CD8-positive, alpha-beta memory T cell (primary cell): ENCODE results near the gene CCNK. TPM values are rescaled to one million over a fixed set of nuclear protein-coding genes. Genes with fewer than 3 reads are reported as not detected.
A peak's percentile ranks its signal among the peaks of the same experiment; 100 is the strongest.

Source experiments
- CTCF ChIA-PET: fragments of 350-600 bp; sonication (Branson Sonifier 250); formaldehyde crosslinking; loops from one replicate; lab custom pipeline; 2021; ENCODE audit warnings: antibody characterized with exemption; lab: Charles Lee
- POLR2A ChIA-PET: fragments of 350-600 bp; sonication (Branson Sonifier 250); formaldehyde crosslinking; loops from one replicate; lab custom pipeline; 2021; ENCODE audit warnings: antibody characterized with exemption; lab: Charles Lee
- DNase-seq, 5 donors: peaks; one replicate each; pipeline versions ENCODE4 v3.0.0 to v3.0.0-alpha.2; 2020 to 2022; ENCODE audit warnings: mixed read lengths in 1 of 5
- H3K27ac ChIP-seq: one replicate; pipeline ENCODE4 v1.7.0; 2013; ENCODE audit warnings: low read depth, mild to moderate bottlenecking, low read length, moderate library complexity
- H3K27me3 ChIP-seq: 2 replicates; pipeline ENCODE4 v1.7.0; 2013; ENCODE audit warnings: low read length, mild to moderate bottlenecking; ENCODE audit not compliant: insufficient read depth, poor library complexity, severe bottlenecking
- H3K36me3 ChIP-seq: 2 replicates; pipeline ENCODE4 v1.7.0; 2013; ENCODE audit warnings: mild to moderate bottlenecking, low read length, moderate library complexity; ENCODE audit not compliant: insufficient read depth
- H3K4me1 ChIP-seq: 2 replicates; pipeline ENCODE4 v1.7.0; 2013; ENCODE audit warnings: mild to moderate bottlenecking, low read length, moderate library complexity; ENCODE audit not compliant: insufficient read depth
- H3K4me3 ChIP-seq: 2 replicates; pipeline ENCODE4 v1.7.0; 2013; ENCODE audit warnings: mild to moderate bottlenecking, low read length
- H3K9me3 ChIP-seq: 2 replicates; pipeline ENCODE4 v1.7.0; 2013; ENCODE audit warnings: mild to moderate bottlenecking, low read length
- H3K27ac Mint-ChIP-seq, 8 donors: one replicate each; pipeline ENCODE4 v1.8.0; 2020 to 2021; ENCODE audit warnings: mixed read lengths in 8 of 8, mild to moderate bottlenecking in 6 of 8, inconsistent platforms in 3 of 8, moderate library complexity in 3 of 8
- H3K27me3 Mint-ChIP-seq, 2 donors: one replicate each; pipeline ENCODE4 v1.8.0; 2020 to 2021; ENCODE audit warnings: mixed read lengths in 2 of 2, mild to moderate bottlenecking in 1 of 2, moderate library complexity in 1 of 2
- H3K36me3 Mint-ChIP-seq, 3 donors: one replicate each; pipeline ENCODE4 v1.8.0; 2020 to 2021; ENCODE audit warnings: mixed read lengths in 3 of 3, inconsistent platforms in 1 of 3, mild to moderate bottlenecking in 1 of 3
- H3K4me1 Mint-ChIP-seq, 3 donors: one replicate each; pipeline ENCODE4 v1.8.0; 2020 to 2021; ENCODE audit warnings: mixed read lengths in 3 of 3, inconsistent platforms in 1 of 3, mild to moderate bottlenecking in 1 of 3
- H3K4me3 Mint-ChIP-seq, 7 donors: one replicate each; pipeline ENCODE4 v1.8.0; 2020 to 2021; ENCODE audit warnings: mixed read lengths in 7 of 7, mild to moderate bottlenecking in 6 of 7, moderate library complexity in 4 of 7, inconsistent platforms in 2 of 7
- H3K9me3 Mint-ChIP-seq, 5 donors: one replicate each; pipeline ENCODE4 v1.8.0; 2020 to 2022; ENCODE audit warnings: mixed read lengths in 5 of 5, mild to moderate bottlenecking in 3 of 5, moderate library complexity in 2 of 5, inconsistent platforms in 1 of 5
- polyA plus RNA-seq: library from polyadenylated mRNA; unstranded; fragments of 300-500 nt; fragmentation: Illumina TruSeq; gene quantifications from one replicate; pipeline ENCODE4 v1.2.3, GENCODE V29; 2021
- total RNA-seq, 2 experiments: library from RNA; stranded (reverse); gene quantifications; one replicate each; pipeline ENCODE4 v1.2.3, GENCODE V29; 2021

Gene CCNK
- 100 to 1,000 TPM; 110 to 115 TPM for total RNA-seq
- polyA plus RNA-seq, result 16.4 TPM

DNA sequence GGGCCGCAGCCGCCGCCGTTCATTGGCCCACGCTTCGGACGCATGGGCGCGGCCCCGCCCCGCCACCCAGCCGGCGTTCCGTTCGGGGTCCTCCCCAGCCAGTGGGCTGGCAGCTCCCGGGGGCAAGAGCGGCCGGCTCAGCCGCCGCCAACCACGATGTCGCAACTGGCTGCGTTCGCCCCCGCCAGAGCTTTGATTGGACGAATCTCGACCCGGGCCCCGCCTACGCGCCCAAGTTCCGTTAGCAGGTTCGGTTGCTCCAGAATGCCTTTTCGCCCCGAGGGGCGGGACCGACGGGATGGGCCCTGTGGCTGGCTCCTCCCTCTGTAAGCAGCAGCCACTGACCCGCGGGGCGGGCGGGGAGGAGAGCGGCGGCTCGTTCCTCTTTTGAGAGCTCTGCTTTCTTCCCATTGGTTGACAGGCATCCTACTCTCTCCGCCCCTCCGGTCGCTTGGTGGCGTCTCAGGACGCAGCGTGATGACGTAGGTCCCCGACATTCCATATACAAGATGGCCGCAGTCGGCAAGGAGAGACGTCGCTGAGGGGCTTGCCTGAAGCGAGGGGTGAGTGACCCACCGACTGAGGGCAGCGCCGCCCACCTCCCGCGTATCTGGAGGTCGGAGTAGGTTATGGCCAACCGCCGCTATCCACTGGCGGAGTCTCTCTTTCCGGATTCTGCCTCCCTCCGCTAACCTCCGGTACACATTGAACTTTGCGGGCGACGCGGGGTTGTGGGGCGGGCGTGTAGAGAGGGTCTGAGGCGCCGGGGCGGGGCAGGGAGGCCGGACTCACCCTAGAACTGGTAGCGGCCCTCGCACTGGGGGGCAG is at the start of gene CCNK:
CCNK (plus strand) TSS at position 493 of the 828 bp plus-strand sequence. CDS start 11,269 bp downstream, outside the sequence.
- Mint-ChIP-seq H3K4me1 (peaks cover 58 to 80% (median 70%) of the 10 kb centered on the region in 3 donors), H3K4me3 (peak within 1 kb of the TSS; percentile 97 to 100 (median 98)), H3K36me3 (peaks cover 0 to 14% (median 2%) of the 10 kb centered on the region in 3 donors), H3K27ac (peak within 1 kb of the TSS; percentile 95 to 99 (median 98)), H3K9me3 (no peaks in the 10 kb centered on the region), H3K27me3 (peaks cover 0 to 4% of the 10 kb centered on the region in 2 donors)
- ChIA-PET CTCF (interaction anchor here (0.8 to 1.0 kb wide), 2 partner anchors 65 to 123 kb away, joined by 3 to 4 read pairs; partner anchors contain the start of gene CCDC85C), POLR2A (interaction anchor here (0.9 to 1.6 kb wide), 7 partner anchors 9 to 587 kb away, joined by 3 to 18 read pairs (median 6); partner anchors contain the start of genes CCDC85C and CYP46A1)
- peak within 1 kb of the TSS; percentile 97 for H3K27ac ChIP-seq
- H3K4me3 ChIP-seq, result peak within 1 kb of the TSS; percentile 91
- no peaks in the 10 kb centered on the region for H3K9me3 ChIP-seq
- peak; percentile 100 for DNase-seq
- H3K27me3 ChIP-seq, result no peaks in the 10 kb centered on the region
- H3K4me1 ChIP-seq, result peaks cover 41% of the 10 kb centered on the region
- H3K36me3 ChIP-seq, result no peaks in the 10 kb centered on the region

GRCh38 chr14:99431986-99432385 is 49.2 kb upstream of the CCNK start:
- Histone ChIP-seq H3K36me3 (peaks cover 9% of the 10 kb centered on the region), H3K4me3 (no peak overlapping the region), H3K27me3 (no peaks in the 10 kb centered on the region), H3K9me3 (no peaks in the 10 kb centered on the region), H3K4me1 (peaks cover 15% of the 10 kb centered on the region), H3K27ac (no peak overlapping the region)
- H3K4me1 Mint-ChIP-seq, result peaks cover 34 to 48% (median 40%) of the 10 kb centered on the region in 3 donors
- H3K27ac Mint-ChIP-seq, result peak overlapping the region in 1 of 8 donors; percentile 5
- DNase-seq, result no peak
- H3K4me3 Mint-ChIP-seq, result no peak overlapping the region
- ChIA-PET CTCF (no interaction called here), POLR2A (no interaction called here)
- H3K36me3 Mint-ChIP-seq, result peaks cover 28 to 75% (median 29%) of the 10 kb centered on the region in 3 donors
- peaks cover 0 to 9% (median 3%) of the 10 kb centered on the region in 5 donors for H3K9me3 Mint-ChIP-seq
- H3K27me3 Mint-ChIP-seq, result no peaks in the 10 kb centered on the region

- ChIA-PET POLR2A (no interaction called here), CTCF (no interaction called here)
- H3K4me1 Mint-ChIP-seq, result peaks cover 39 to 53% (median 45%) of the 10 kb centered on the region in 3 donors
- Histone ChIP-seq H3K27ac (no peak overlapping the region), H3K27me3 (no peaks in the 10 kb centered on the region), H3K4me3 (no peak overlapping the region), H3K4me1 (peaks cover 20% of the 10 kb centered on the region), H3K36me3 (peaks cover 12% of the 10 kb centered on the region), H3K9me3 (no peaks in the 10 kb centered on the region)
- no peak overlapping the region for H3K4me3 Mint-ChIP-seq
- H3K9me3 Mint-ChIP-seq, result peaks cover 0 to 9% (median 3%) of the 10 kb centered on the region in 5 donors
- H3K27ac Mint-ChIP-seq, result peak overlapping the region in 2 of 8 donors; percentile 5 to 17
- H3K27me3 Mint-ChIP-seq, result no peaks in the 10 kb centered on the region
- peaks cover 28 to 76% (median 30%) of the 10 kb centered on the region in 3 donors for H3K36me3 Mint-ChIP-seq
- no peak for DNase-seq
Measured at GRCh38 chr14:99432485-99432884, 48.7 kb upstream of the CCNK start.

- peak overlapping the region in 7 of 8 donors; percentile 67 to 96 (median 89) for H3K27ac Mint-ChIP-seq
- no peaks in the 10 kb centered on the region for H3K27me3 Mint-ChIP-seq
- H3K36me3 Mint-ChIP-seq, result peaks cover 12 to 68% (median 28%) of the 10 kb centered on the region in 3 donors
- Histone ChIP-seq H3K9me3 (no peaks in the 10 kb centered on the region), H3K36me3 (peaks cover 4% of the 10 kb centered on the region), H3K4me1 (peaks cover 29% of the 10 kb centered on the region), H3K27me3 (no peaks in the 10 kb centered on the region), H3K27ac (no peak overlapping the region), H3K4me3 (no peak overlapping the region)
- no peaks in the 10 kb centered on the region for H3K9me3 Mint-ChIP-seq
- no peak for DNase-seq
- POLR2A ChIA-PET, result no interaction called here
- H3K4me3 Mint-ChIP-seq, result peak overlapping the region in 3 of 7 donors; percentile 22 to 86 (median 84)
- peaks cover 60 to 74% (median 60%) of the 10 kb centered on the region in 3 donors for H3K4me1 Mint-ChIP-seq
- CTCF ChIA-PET, result interaction anchor here (1.4 kb wide), 1 partner anchor 19 kb away, joined by 3 read pairs; no protein-coding TSS in a partner anchor
Measured at GRCh38 chr14:99435327-99435726, 45.9 kb upstream of the CCNK start.

GRCh38 chr14:99436247-99437180 is 44.7 kb upstream of the CCNK start:
- Histone ChIP-seq H3K4me1 (peaks cover 29% of the 10 kb centered on the region), H3K27ac (no peak overlapping the region), H3K36me3 (peaks cover 4% of the 10 kb centered on the region), H3K4me3 (no peak overlapping the region), H3K9me3 (no peaks in the 10 kb centered on the region), H3K27me3 (no peaks in the 10 kb centered on the region)
- Mint-ChIP-seq H3K4me3 (peak overlapping the region in 6 of 7 donors; percentile 48 to 86 (median 72)), H3K9me3 (no peaks in the 10 kb centered on the region), H3K27ac (peak overlapping the region; percentile 67 to 96 (median 91)), H3K27me3 (no peaks in the 10 kb centered on the region), H3K36me3 (peaks cover 12 to 68% (median 27%) of the 10 kb centered on the region in 3 donors), H3K4me1 (peaks cover 52 to 70% (median 55%) of the 10 kb centered on the region in 3 donors)
- CTCF ChIA-PET, result interaction anchor here (1.4 kb wide), 1 partner anchor 21 kb away, joined by 3 read pairs; no protein-coding TSS in a partner anchor
- DNase-seq, result peak in 1 of 5 donors; percentile 11
- POLR2A ChIA-PET, result no interaction called here

DNA sequence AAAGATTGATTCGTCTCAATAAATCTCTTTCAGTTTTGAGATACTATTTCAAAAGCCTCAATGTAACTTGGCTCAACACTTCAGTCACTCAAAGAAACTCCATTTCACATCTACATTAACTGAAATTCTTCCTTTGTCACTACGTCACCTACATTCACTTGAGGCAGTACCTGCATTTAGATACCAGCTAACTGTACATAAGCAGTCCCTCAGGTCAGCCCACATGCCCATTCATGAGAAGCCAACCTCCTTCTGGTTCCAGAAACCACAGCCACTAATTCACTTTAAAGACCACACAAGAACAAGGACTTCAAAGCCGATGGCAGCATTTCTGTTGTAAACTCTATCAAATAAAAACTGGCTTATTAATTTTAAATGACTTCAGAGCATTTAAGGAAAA is 43.5 kb upstream of the CCNK start:
- Mint-ChIP-seq H3K9me3 (no peaks in the 10 kb centered on the region), H3K27ac (peak overlapping the region; percentile 67 to 95 (median 91)), H3K27me3 (no peaks in the 10 kb centered on the region), H3K4me1 (peaks cover 61 to 79% (median 64%) of the 10 kb centered on the region in 3 donors), H3K36me3 (peaks cover 14 to 67% (median 34%) of the 10 kb centered on the region in 3 donors), H3K4me3 (peak overlapping the region in 5 of 7 donors; percentile 46 to 84 (median 68))
- Histone ChIP-seq H3K36me3 (peaks cover 4% of the 10 kb centered on the region), H3K4me3 (no peak overlapping the region), H3K4me1 (peaks cover 29% of the 10 kb centered on the region), H3K27me3 (no peaks in the 10 kb centered on the region), H3K27ac (no peak overlapping the region), H3K9me3 (no peaks in the 10 kb centered on the region)
- DNase-seq, result no peak
- POLR2A ChIA-PET, result no interaction called here
- CTCF ChIA-PET, result interaction anchor here (0.8 kb wide), 1 partner anchor 22 kb away, joined by 4 read pairs; no protein-coding TSS in a partner anchor

- peaks cover 29% of the 10 kb centered on the region for H3K4me1 ChIP-seq
- peak overlapping the region in 1 of 8 donors; percentile 36 for H3K27ac Mint-ChIP-seq
Measured at GRCh38 chr14:99440278-99440677, 40.9 kb upstream of the CCNK start.

More at GRCh38 chr14:99440278-99440677, 40.9 kb upstream of the CCNK start:
- DNase-seq, result no peak
- H3K27ac ChIP-seq, result no peak overlapping the region
- CTCF ChIA-PET, result interaction anchor here (0.6 kb wide), 1 partner anchor 79 kb away, joined by 3 read pairs; no protein-coding TSS in a partner anchor
- Mint-ChIP-seq H3K36me3 (peaks cover 10 to 72% (median 33%) of the 10 kb centered on the region in 3 donors), H3K4me3 (no peak overlapping the region), H3K27me3 (no peaks in the 10 kb centered on the region), H3K4me1 (peaks cover 55 to 68% (median 58%) of the 10 kb centered on the region in 3 donors), H3K9me3 (no peaks in the 10 kb centered on the region)
- no peak overlapping the region for H3K4me3 ChIP-seq
- H3K9me3 ChIP-seq, result no peaks in the 10 kb centered on the region
- POLR2A ChIA-PET, result no interaction called here
- no peaks in the 10 kb centered on the region for H3K27me3 ChIP-seq
- H3K36me3 ChIP-seq, result peaks cover 8% of the 10 kb centered on the region
